K562 (cell line): ENCODE data around the gene STAU1. TPM values are rescaled to one million over a fixed set of nuclear protein-coding genes. Genes with fewer than 3 reads are reported as not detected.

Experiments used
- ATAC-seq: fragments of 200-7000 bp; cut with Tn5 transposase; 3 replicates; pipeline ENCODE4 v1.9.1; 2020; ENCODE audit warnings: moderate library complexity
- BruUV-seq: library from RNA; stranded (reverse); fragments of 400-500 nt; replicated peaks from 2 replicates; lab custom pipeline; 2021; lab: Mats Ljungman, UMichigan
- CTCF ChIA-PET: fragments of 300-600 bp; formaldehyde crosslinking; extraction: SDS; loops from one replicate; lab custom pipeline; 2021; ENCODE audit warnings: low intra/inter-chr PET ratio; lab: Yijun Ruan, JAX
- POLR2A ChIA-PET: fragments of 300-600, 350-650 bp; sonication (Branson Sonifier 250); formaldehyde crosslinking; extraction: SDS; loops from one replicate; lab custom pipeline; 2021; ENCODE audit warnings: antibody characterized with exemption, inconsistent platforms; lab: Yijun Ruan, JAX
- DNase-seq, 4 experiments: peaks; one replicate each; pipeline versions ENCODE4 v3.0.0 to v3.0.0-alpha.2; 2011 to 2018; ENCODE audit warnings: low spot score in 3 of 4, mixed read lengths in 3 of 4; ENCODE audit errors: extremely low read depth in 1 of 4
- FAIRE-seq: peaks from 2 replicates; lab custom pipeline; 2011; peaks lifted over from hg19 to GRCh38; lab: Jason Lieb, UNC
- H2AFZ ChIP-seq: 2 replicates; pipeline ENCODE4 v1.6.0; 2011; ENCODE audit warnings: low read depth, low read length, control low read depth, inconsistent platforms
- H3K27ac ChIP-seq: fragments of 200-600 bp; 3 replicates; pipeline ENCODE4 v1.8.0; 2011; ENCODE audit warnings: low read depth, mild to moderate bottlenecking, control low read depth, inconsistent platforms, low read length, moderate library complexity, mixed read lengths; ENCODE audit errors: extremely low read depth
- H3K27me3 ChIP-seq, 2 experiments: fragments of 300-600 bp in 1 of 2; 2 replicates in 1 of 2; 3 replicates in 1 of 2; pipeline versions ENCODE4 v1.6.0 to v1.8.0; 2011; ENCODE audit warnings: inconsistent platforms in 2 of 2, low read length in 2 of 2, mild to moderate bottlenecking in 1 of 2, mixed read lengths in 1 of 2, moderate library complexity in 1 of 2; ENCODE audit not compliant: control insufficient read depth in 2 of 2, insufficient read depth in 2 of 2
- H3K36me3 ChIP-seq: fragments of 300-600 bp; 3 replicates; pipeline ENCODE4 v1.8.0; 2011; ENCODE audit warnings: mild to moderate bottlenecking, low read length, inconsistent platforms; ENCODE audit not compliant: control insufficient read depth, insufficient read depth
- H3K4me1 ChIP-seq, 2 experiments: fragments of 200-600 bp in 1 of 2; replicated peaks in 1 of 2; 2 replicates in 1 of 2; 3 replicates in 1 of 2; pipeline versions ENCODE4 v1.5.1 to v1.8.0; 2011; ENCODE audit warnings: inconsistent platforms in 2 of 2, low read length in 2 of 2, mild to moderate bottlenecking in 1 of 2, mixed read lengths in 1 of 2, moderate library complexity in 1 of 2; ENCODE audit not compliant: control insufficient read depth in 2 of 2, insufficient read depth in 2 of 2
- H3K4me2 ChIP-seq: 2 replicates; pipeline ENCODE4 v1.6.1; 2011; ENCODE audit warnings: low read length, control low read depth, inconsistent platforms, mixed read lengths; ENCODE audit not compliant: insufficient read depth
- H3K4me3 ChIP-seq: fragments of 200-600 bp; sonication (generic), shearing (Covaris generic); 2 replicates; pipeline ENCODE4 v1.5.1; 2016; ENCODE audit warnings: control low read depth, inconsistent platforms
- H3K79me2 ChIP-seq: fragments of 200-600 bp; 3 replicates; pipeline ENCODE4 v1.8.0; 2011; ENCODE audit warnings: low read length, inconsistent platforms; ENCODE audit not compliant: control insufficient read depth, insufficient read depth
- H3K9ac ChIP-seq, 2 experiments: 2 replicates each; pipeline versions ENCODE4 v1.6.0 to v1.6.1; 2011; ENCODE audit warnings: low read depth in 2 of 2, low read length in 2 of 2, control low read depth in 1 of 2, inconsistent platforms in 1 of 2, mild to moderate bottlenecking in 1 of 2, mixed read lengths in 1 of 2; ENCODE audit not compliant: insufficient read depth in 1 of 2
- H3K9me1 ChIP-seq: one replicate; pipeline ENCODE4 v1.6.0; 2011; ENCODE audit warnings: inconsistent platforms, mild to moderate bottlenecking, low read length, moderate library complexity; ENCODE audit not compliant: control insufficient read depth, insufficient read depth
- H3K9me3 ChIP-seq: replicated peaks from 2 replicates; pipeline ENCODE4 v1.5.1; 2011; ENCODE audit warnings: low read depth, low read length, inconsistent platforms; ENCODE audit not compliant: control insufficient read depth, insufficient read depth
- H4K20me1 ChIP-seq: replicated peaks from 2 replicates; pipeline ENCODE4 v1.6.1; 2011; ENCODE audit warnings: low read length, inconsistent platforms, mixed read lengths; ENCODE audit not compliant: control insufficient read depth, insufficient read depth
- AFF4 ChIP-seq: sonication (generic); formaldehyde crosslinking; IDR thresholded peaks from 2 replicates; pipeline ENCODE4 v1.8.0; 2023; ENCODE audit warnings: mild to moderate bottlenecking, missing genetic modification reagents
- CCAR2 ChIP-seq: fragments of 200-400 bp; formaldehyde crosslinking; IDR thresholded peaks from 2 replicates; pipeline ENCODE4 v1.6.1; 2017; ENCODE audit warnings: mild to moderate bottlenecking, low read depth, low read length
- HMGXB4 ChIP-seq: sonication (generic); formaldehyde crosslinking; IDR thresholded peaks from 2 replicates; pipeline ENCODE4 v1.8.1; 2023; ENCODE audit warnings: mild to moderate bottlenecking, missing genetic modification reagents
- MBD2 ChIP-seq: sonication (generic); IDR thresholded peaks from 2 replicates; pipeline ENCODE4 v1.6.1; 2016; ENCODE audit warnings: low read depth, borderline replicate concordance
- MTA1 ChIP-seq: fragments of 450-650 bp; IDR thresholded peaks from 2 replicates; pipeline ENCODE4 v1.6.1; 2017; ENCODE audit warnings: borderline replicate concordance
- RERE ChIP-seq: sonication (generic); formaldehyde crosslinking; IDR thresholded peaks from 2 replicates; pipeline ENCODE4 v1.8.0; 2023; ENCODE audit warnings: missing genetic modification reagents, mild to moderate bottlenecking, borderline replicate concordance
- SMC3 ChIP-seq: conservative IDR thresholded peaks from 2 replicates; pipeline ENCODE4 v1.6.1; 2011; ENCODE audit warnings: low read depth, low read length, improper control_type of control experiment; ENCODE audit not compliant: insufficient read depth
- ZNF707 ChIP-seq: fragments of 250-450 bp; sonication (Bioruptor Pico); conservative IDR thresholded peaks from 2 replicates; pipeline ENCODE4 v1.8.0; 2022; ENCODE audit warnings: inconsistent platforms, mild to moderate bottlenecking, moderate library complexity
- WGBS: fragments of 100-300 bp; shearing (Covaris generic); methylation state at CpG from one replicate; pipeline ENCODE4 v1.1.6; 2016; ENCODE audit warnings: low coverage, mixed read lengths; ENCODE audit not compliant: insufficient coverage; ENCODE audit errors: missing lambda C conversion rate; 5-methylcytosine and 5-hydroxymethylcytosine counted together
- in situ Hi-C: fragments of 300-500 bp; cut with MboI; formaldehyde crosslinking; loops from 4 replicates; pipeline ENCODE4 v1.15.0; 2018; ENCODE audit warnings: inconsistent platforms, mixed read lengths
- intact Hi-C: fragments of 100-400 bp; cut with micrococcal nuclease; formaldehyde crosslinking; loops from 2 replicates; pipeline ENCODE4 v1.14.2; 2022
- polyA plus RNA-seq, 8 experiments: library from polyadenylated mRNA; depleted of rRNA in 4 of 8; stranded (reverse) in 5 of 8; unstranded in 3 of 8; fragments of >200 nt; fragmentation: Nextera tagmentation in 2 of 8; fragmentation: Illumina TruSeq in 1 of 8; extraction: Ambion mirVana in 2 of 8; extraction: Trizol in 1 of 8; gene quantifications; 2 replicates each; pipeline versions ENCODE4 v1.2.1 to v1.2.3, GENCODE V29; 2011 to 2014; ENCODE audit warnings: inconsistent platforms in 1 of 8, missing spikeins in 1 of 8
- total RNA-seq, 7 experiments: library from RNA; depleted of rRNA in 6 of 7; stranded (reverse); fragments of >200 nt in 6 of 7; fragmentation: Illumina TruSeq in 2 of 7; extraction: Trizol in 2 of 7; gene quantifications; 2 replicates each; pipeline versions ENCODE4 v1.2.1 to v1.2.3, GENCODE V29; 2011 to 2021; ENCODE audit warnings: low replicate concordance in 1 of 7

The STAU1 gene
- total and polyA plus RNA-seq, 9 of the 15 experiments (the other 6 are each of a cell fraction or from before 2014, with no cell fraction given) = 18.0 to 106 (median 50.6) TPM

GRCh38 chr20:49147296-49147695 lies 40.8 kb downstream of the STAU1 start (continued):
- no peak for TF ChIP-seq HMGXB4 (CRISPR knock-in tag)
- TF ChIP-seq CCAR2 = no peak
- TF ChIP-seq ZNF707 (CRISPR knock-in tag) = no peak
- no peak for TF ChIP-seq MTA1

GRCh38 chr20:49146442-49147225 lies 41.5 kb downstream of the STAU1 start:
- Histone ChIP-seq H3K27ac (no peak overlapping the region), H3K9me1 (no peaks in the 10 kb centered on the region), H3K4me1 (no peaks in the 10 kb centered on the region), H2AFZ (no peak overlapping the region), H3K27me3 (no peaks in the 10 kb centered on the region), H4K20me1 (no peaks in the 10 kb centered on the region), H3K4me3 (no peak overlapping the region), H3K9me3 (no peaks in the 10 kb centered on the region), H3K9ac (no peak overlapping the region), H3K36me3 (peaks cover 83% of the 10 kb centered on the region), H3K79me2 (peaks cover 31% of the 10 kb centered on the region; the same call in 1 of the 3 replicates), H3K4me2 (no peak overlapping the region)
- ChIA-PET POLR2A (interaction anchor here (1.2 kb wide), 1 partner anchor 34 kb away, joined by 3 read pairs; no protein-coding TSS in a partner anchor), CTCF (no interaction called here)
- ATAC-seq = no peak
- no TSS peak for BruUV-seq
- 84% methylated on average over 5 of the region's 5 CpGs for WGBS
- intact Hi-C loops = no loop called here
- in situ Hi-C loops = no loop called here
- no peak for DNase-seq
- no peak for FAIRE-seq
- TF ChIP-seq SMC3 (no peak), AFF4 (CRISPR knock-in tag) (no peak), RERE (no peak), MBD2 (no peak)
